H1 (cell line): ENCODE results near the gene RANBP2. TPM values are rescaled to one million over a fixed set of nuclear protein-coding genes. Genes with fewer than 3 reads are reported as not detected.

Source experiments
- CTCF ChIA-PET: fragments of 300-600 bp; sonication (Branson Sonifier 250); formaldehyde crosslinking; loops from one replicate; lab custom pipeline; 2021; ENCODE audit not compliant: partially characterized antibody; lab: Charles Lee
- POLR2A ChIA-PET: fragments of 300-600 bp; sonication (Branson Sonifier 250); formaldehyde crosslinking; loops from one replicate; lab custom pipeline; 2021; ENCODE audit warnings: inconsistent platforms; ENCODE audit not compliant: partially characterized antibody; lab: Charles Lee
- DNase-seq, 2 experiments: peaks; one replicate each; pipeline versions ENCODE4 v3.0.0 to v3.0.0-alpha.2; 2010 to 2022; ENCODE audit warnings: low spot score in 2 of 2, low read depth in 1 of 2, mixed read lengths in 1 of 2
- FAIRE-seq: peaks from 2 replicates; lab custom pipeline; 2011; peaks lifted over from hg19 to GRCh38; lab: Jason Lieb, UNC
- H2AFZ ChIP-seq: 2 replicates; pipeline ENCODE4 v1.8.1; 2012; ENCODE audit warnings: low read length, inconsistent platforms
- H2AK5ac ChIP-seq: 2 replicates; pipeline ENCODE4 v1.6.1; 2013; ENCODE audit warnings: low read depth, low read length
- H2BK120ac ChIP-seq: replicated peaks from 2 replicates; pipeline ENCODE3; 2013; ENCODE audit warnings: low read depth, low read length, inconsistent platforms
- H2BK12ac ChIP-seq: 2 replicates; pipeline ENCODE4 v1.6.1; 2013; ENCODE audit warnings: low read depth, low read length
- H2BK15ac ChIP-seq: 2 replicates; pipeline ENCODE4 v1.6.1; 2013; ENCODE audit warnings: low read length
- H2BK20ac ChIP-seq: 2 replicates; pipeline ENCODE4 v1.6.1; 2013; ENCODE audit warnings: low read length
- H2BK5ac ChIP-seq: 2 replicates; pipeline ENCODE4 v1.6.1; 2013; ENCODE audit warnings: low read depth, low read length
- H3K14ac ChIP-seq: 2 replicates; pipeline ENCODE4 v1.6.1; 2013; ENCODE audit warnings: inconsistent platforms; ENCODE audit not compliant: insufficient read length
- H3K18ac ChIP-seq: 2 replicates; pipeline ENCODE4 v1.6.1; 2013; ENCODE audit warnings: low read length; ENCODE audit errors: extremely low read depth
- H3K23ac ChIP-seq: 2 replicates; pipeline ENCODE4 v1.6.1; 2013; ENCODE audit warnings: inconsistent platforms; ENCODE audit not compliant: insufficient read length
- H3K23me2 ChIP-seq: 2 replicates; pipeline ENCODE4 v1.6.1; 2013; ENCODE audit warnings: low read depth, low read length
- H3K27ac ChIP-seq: 2 replicates; pipeline ENCODE4 v1.6.1; 2011; ENCODE audit warnings: low read depth, low read length, inconsistent platforms
- H3K27me3 ChIP-seq, 4 experiments: replicated peaks in 1 of 4; 1 replicate in 1 of 4; 2 replicates in 3 of 4; pipeline versions ENCODE4 v1.6.1 to v1.8.1; 2011 to 2013; ENCODE audit warnings: low read length in 3 of 4, mild to moderate bottlenecking in 3 of 4, inconsistent platforms in 2 of 4, mixed read lengths in 2 of 4, moderate library complexity in 1 of 4; ENCODE audit not compliant: control insufficient read depth in 3 of 4, insufficient read depth in 3 of 4; ENCODE audit errors: extremely low read depth in 1 of 4
- H3K36me3 ChIP-seq, 4 experiments: 2 replicates each; pipeline versions ENCODE4 v1.6.1 to v1.8.1; 2011 to 2013; ENCODE audit warnings: mild to moderate bottlenecking in 4 of 4, low read length in 3 of 4, moderate library complexity in 2 of 4, control low read depth in 1 of 4, inconsistent platforms in 1 of 4; ENCODE audit not compliant: insufficient read depth in 4 of 4, control insufficient read depth in 2 of 4
- H3K4ac ChIP-seq: replicated peaks from 2 replicates; pipeline ENCODE3; 2013; ENCODE audit warnings: low read length, low read depth, mixed read lengths, inconsistent platforms; ENCODE audit not compliant: insufficient read length
- H3K4me1 ChIP-seq, 4 experiments: replicated peaks in 1 of 4; 1 replicate in 1 of 4; 2 replicates in 3 of 4; pipeline versions ENCODE4 v1.6.1 to v1.8.1; 2011 to 2013; ENCODE audit warnings: low read length in 3 of 4, inconsistent platforms in 2 of 4, mixed read lengths in 1 of 4; ENCODE audit not compliant: insufficient read depth in 4 of 4, control insufficient read depth in 3 of 4
- H3K4me2 ChIP-seq, 2 experiments: 2 replicates each; pipeline versions ENCODE4 v1.6.1 to v1.8.1; 2011 to 2013; ENCODE audit warnings: low read depth in 2 of 2, low read length in 2 of 2, control low read depth in 1 of 2, inconsistent platforms in 1 of 2, mild to moderate bottlenecking in 1 of 2; ENCODE audit not compliant: insufficient read depth in 1 of 2
- H3K4me3 ChIP-seq, 4 experiments: fragments of 200-600, 300-600 bp in 1 of 4; sonication (generic), shearing (Covaris generic), sonication (Bioruptor Twin) in 1 of 4; 2 replicates each; pipeline versions ENCODE4 v1.5.1 to v1.8.1; 2011 to 2016; ENCODE audit warnings: low read length in 4 of 4, low read depth in 3 of 4, control low read depth in 2 of 4, inconsistent platforms in 2 of 4, mild to moderate bottlenecking in 2 of 4, mixed read lengths in 1 of 4, moderate library complexity in 1 of 4; ENCODE audit not compliant: insufficient read depth in 2 of 4; ENCODE audit errors: extremely low read depth in 1 of 4
- H3K56ac ChIP-seq: replicated peaks from 2 replicates; pipeline ENCODE3; 2013; ENCODE audit warnings: low read depth, mild to moderate bottlenecking, mixed read lengths, low read length, inconsistent platforms; ENCODE audit not compliant: insufficient read length
- H3K79me1 ChIP-seq: 2 replicates; pipeline ENCODE4 v1.6.1; 2013; ENCODE audit warnings: low read depth, low read length, control low read depth
- H3K79me2 ChIP-seq, 2 experiments: 2 replicates each; pipeline versions ENCODE4 v1.6.1 to v1.8.1; 2012 to 2013; ENCODE audit warnings: low read length in 2 of 2, mild to moderate bottlenecking in 2 of 2, inconsistent platforms in 1 of 2; ENCODE audit not compliant: insufficient read depth in 2 of 2, control insufficient read depth in 1 of 2
- H3K9ac ChIP-seq, 4 experiments: replicated peaks in 1 of 4; 1 replicate in 1 of 4; 2 replicates in 3 of 4; pipeline versions ENCODE4 v1.6.1 to v1.8.1; 2011 to 2013; ENCODE audit warnings: low read depth in 3 of 4, low read length in 3 of 4, control low read depth in 2 of 4, mild to moderate bottlenecking in 2 of 4, moderate library complexity in 2 of 4, inconsistent platforms in 1 of 4; ENCODE audit errors: extremely low read depth in 1 of 4
- H3K9me3 ChIP-seq, 2 experiments: 2 replicates each; pipeline versions ENCODE4 v1.6.1 to v1.8.1; 2012 to 2013; ENCODE audit warnings: mild to moderate bottlenecking in 2 of 2, moderate library complexity in 2 of 2, control low read depth in 1 of 2, inconsistent platforms in 1 of 2, low read depth in 1 of 2, low read length in 1 of 2, mixed read lengths in 1 of 2; ENCODE audit not compliant: insufficient read depth in 2 of 2
- H4K20me1 ChIP-seq, 2 experiments: replicated peaks in 1 of 2; 2 replicates each; pipeline versions ENCODE3 to v1.8.1; 2011 to 2013; ENCODE audit warnings: inconsistent platforms in 2 of 2, low read length in 2 of 2, mild to moderate bottlenecking in 1 of 2; ENCODE audit not compliant: insufficient read depth in 2 of 2, control insufficient read depth in 1 of 2
- H4K5ac ChIP-seq: 2 replicates; pipeline ENCODE4 v1.6.1; 2013; ENCODE audit warnings: low read length, low read depth, mixed read lengths, inconsistent platforms; ENCODE audit not compliant: insufficient read length
- H4K8ac ChIP-seq: 2 replicates; pipeline ENCODE4 v1.8.0; 2013; ENCODE audit warnings: mild to moderate bottlenecking, moderate library complexity, low read length, inconsistent platforms; ENCODE audit not compliant: insufficient read depth; ENCODE audit errors: extremely low read depth
- H4K91ac ChIP-seq: replicated peaks from 2 replicates; pipeline ENCODE3; 2013; ENCODE audit warnings: low read length, mixed read lengths, inconsistent platforms; ENCODE audit not compliant: insufficient read length
- BCL11A ChIP-seq, 2 experiments: IDR thresholded peaks; one replicate each; pipeline ENCODE4 v1.6.1; 2011; ENCODE audit warnings: low read depth in 2 of 2, low read length in 2 of 2, mild to moderate bottlenecking in 2 of 2
- BRCA1 ChIP-seq: IDR thresholded peaks from 2 replicates; pipeline ENCODE4 v1.6.1; 2012; ENCODE audit warnings: low read depth, low read length, improper control_type of control experiment
- CBX5 ChIP-seq: fragments of 300-800, 300-1000 bp; sonication (generic); IDR thresholded peaks from 2 replicates; pipeline ENCODE4 v1.7.1; 2016; ENCODE audit warnings: antibody characterized with exemption, low read length, low read depth
- CREB1 ChIP-seq: IDR thresholded peaks from 2 replicates; pipeline ENCODE4 v1.6.1; 2012; ENCODE audit warnings: inconsistent platforms
- GTF2F1 ChIP-seq: IDR thresholded peaks from 2 replicates; pipeline ENCODE4 v1.6.1; 2012; ENCODE audit warnings: low read depth, low read length, improper control_type of control experiment, borderline replicate concordance
- HDAC2 ChIP-seq, 2 experiments: fragments of 300-600 bp in 1 of 2; sonication (generic) in 1 of 2; IDR thresholded peaks; 2 replicates each; pipeline ENCODE4 v1.6.1; 2011 to 2012; ENCODE audit warnings: low read depth in 2 of 2, low read length in 2 of 2, mild to moderate bottlenecking in 2 of 2, moderate library complexity in 2 of 2, borderline replicate concordance in 1 of 2, inconsistent platforms in 1 of 2
- HDAC6 ChIP-seq: IDR thresholded peaks from one replicate; pipeline ENCODE4 v1.7.1; 2012; ENCODE audit warnings: low read depth, mild to moderate bottlenecking, inconsistent platforms, low read length, moderate library complexity
- KDM4A ChIP-seq: IDR thresholded peaks from one replicate; pipeline ENCODE4 v1.7.1; 2012; ENCODE audit warnings: low read depth, mild to moderate bottlenecking, moderate library complexity, low read length, inconsistent platforms; ENCODE audit not compliant: severe bottlenecking
- KDM5A ChIP-seq: fragments of 200-600 bp; IDR thresholded peaks from 2 replicates; pipeline ENCODE4 v1.7.1; 2012; ENCODE audit warnings: mild to moderate bottlenecking, low read length, inconsistent platforms, mixed read lengths
- NANOG ChIP-seq: IDR thresholded peaks from 2 replicates; pipeline ENCODE4 v1.6.1; 2011; ENCODE audit warnings: low read length, low read depth, mild to moderate bottlenecking, inconsistent platforms; ENCODE audit not compliant: insufficient read depth, poor library complexity, severe bottlenecking
- RFX5 ChIP-seq: IDR thresholded peaks from 2 replicates; pipeline ENCODE4 v1.6.1; 2011; ENCODE audit warnings: low read depth, low read length, improper control_type of control experiment, borderline replicate concordance
- RXRA ChIP-seq: IDR thresholded peaks from 2 replicates; pipeline ENCODE4 v1.6.1; 2011; ENCODE audit warnings: low read depth, mild to moderate bottlenecking, low read length, moderate library complexity; ENCODE audit not compliant: insufficient read depth
- SIX5 ChIP-seq: IDR thresholded peaks from 2 replicates; pipeline ENCODE4 v1.6.1; 2011; ENCODE audit warnings: mild to moderate bottlenecking, low read depth, low read length
- SP2 ChIP-seq: IDR thresholded peaks from 2 replicates; pipeline ENCODE4 v1.6.1; 2012; ENCODE audit warnings: mild to moderate bottlenecking, low read length, inconsistent platforms
- SRF ChIP-seq: IDR thresholded peaks from 2 replicates; pipeline ENCODE4 v1.6.1; 2011; ENCODE audit warnings: mild to moderate bottlenecking, low read depth, low read length, moderate library complexity
- SUZ12 ChIP-seq: fragments of 200-600 bp; sonication (generic); IDR thresholded peaks from 2 replicates; pipeline ENCODE4 v1.6.1; 2012; ENCODE audit warnings: mild to moderate bottlenecking, inconsistent platforms, low read length, moderate library complexity, mixed read lengths
- polyA plus RNA-seq, 7 experiments: library from polyadenylated mRNA; depleted of rRNA in 3 of 7; stranded (reverse) in 5 of 7; unstranded in 2 of 7; fragments of >200 nt in 5 of 7; fragments of 200-250 nt in 2 of 7; gene quantifications; 1 replicate in 5 of 7; 2 replicates in 1 of 7; 4 replicates in 1 of 7; pipeline versions ENCODE4 v1.2.1 to v1.2.3, GENCODE V29; 2011 to 2013; ENCODE audit warnings: missing spikeins in 2 of 7, mixed read lengths in 2 of 7
- total RNA-seq: library from RNA; stranded (reverse); fragmentation: NEBNext Ultra II Directional; extraction: Animal tissue kit (Norgen Biotek cat#: 25700); gene quantifications from 2 replicates; pipeline ENCODE4 v1.2.1, GENCODE V29; 2021

Gene RANBP2
- total and polyA plus RNA-seq, 2 of the 8 experiments (the other 6 are each of a cell fraction or from before 2014, with no cell fraction given), result 8.2 to 95.9 TPM

DNA sequence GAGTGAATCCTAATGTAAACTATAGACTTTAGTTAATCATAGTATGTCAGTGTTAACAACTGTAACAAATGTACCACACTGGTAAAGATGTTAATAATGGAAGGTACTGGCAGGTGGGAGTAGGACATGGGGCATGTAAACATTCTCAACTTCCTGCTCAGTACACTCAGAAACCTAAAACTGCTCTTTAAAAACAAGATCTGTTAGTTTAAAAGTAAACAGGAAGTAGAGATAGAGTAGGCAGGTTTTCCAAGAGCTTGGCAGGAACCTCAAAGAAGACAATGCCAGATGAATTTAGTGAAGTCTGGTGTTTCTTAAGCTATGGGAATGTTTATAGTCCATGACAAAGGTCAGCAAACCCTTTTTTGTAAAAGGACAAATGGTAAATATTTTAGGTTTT, 113.9 kb downstream of the RANBP2 start:
- H3K36me3 ChIP-seq, result no peaks in the 10 kb centered on the region; a peak in 2 of 8 replicates
- no peak overlapping the region for H3K4me2 ChIP-seq
- no peaks in the 10 kb centered on the region for H3K79me1 ChIP-seq
- no peak overlapping the region for H3K4me3 ChIP-seq
- no peak overlapping the region for H3K4ac ChIP-seq
- no peak overlapping the region for H2BK15ac ChIP-seq
- no peak overlapping the region for H3K23ac ChIP-seq
- no peak overlapping the region for H2AFZ ChIP-seq
- H4K5ac ChIP-seq, result no peak overlapping the region
- no peak overlapping the region for H3K9ac ChIP-seq
- no peaks in the 10 kb centered on the region for H3K79me2 ChIP-seq
- H2BK5ac ChIP-seq, result no peak overlapping the region
- H3K27ac ChIP-seq, result no peak overlapping the region
- CTCF ChIA-PET, result no interaction called here
- no peak overlapping the region for H3K18ac ChIP-seq
- peaks cover 0 to 3% of the 10 kb centered on the region in 2 experiments; a peak in 1 of 4 replicates for H3K9me3 ChIP-seq
- no peak overlapping the region for H4K91ac ChIP-seq
- no peak overlapping the region for H3K14ac ChIP-seq
- H4K20me1 ChIP-seq, result no peaks in the 10 kb centered on the region
- FAIRE-seq, result no peak
- H3K23me2 ChIP-seq, result no peaks in the 10 kb centered on the region
- H2BK120ac ChIP-seq, result no peak overlapping the region
- H3K56ac ChIP-seq, result no peak overlapping the region
- no peak overlapping the region for H4K8ac ChIP-seq
- no peak overlapping the region for H2BK12ac ChIP-seq
- no peak overlapping the region for H2AK5ac ChIP-seq
- DNase-seq, result no peak
- H3K27me3 ChIP-seq, result no peaks in the 10 kb centered on the region
- no peak overlapping the region for H2BK20ac ChIP-seq
- H3K4me1 ChIP-seq, result 0 out of 7 replicates have a peak, but pooled peaks cover 0 to 2% (median 0%) of the 10 kb centered on the region in 4 experiments
- POLR2A ChIA-PET, result interaction anchor here (0.6 kb wide), 1 partner anchor 31 kb away, joined by 3 read pairs; no protein-coding TSS in a partner anchor
- TF ChIP-seq GTF2F1, result no peak
- no peak for TF ChIP-seq RXRA
- TF ChIP-seq BCL11A (IDR thresholded peaks at IDR 0.05; ENCODE audit: low read depth in 2 of 2, low read length in 2 of 2), result no peak
- TF ChIP-seq HDAC2 (IDR thresholded peaks at IDR 0.05; ENCODE audit: borderline replicate concordance in 1 of 2, low read depth in 2 of 2, low read length in 2 of 2), result no peak
- TF ChIP-seq SP2, result no peak
- TF ChIP-seq RFX5, result no peak
- TF ChIP-seq HDAC6, result no peak
- no peak for TF ChIP-seq SUZ12
- no peak for TF ChIP-seq BRCA1
- TF ChIP-seq SRF, result no peak
- TF ChIP-seq NANOG, result no peak
- TF ChIP-seq KDM4A, result no peak
- TF ChIP-seq KDM5A, result no peak
- TF ChIP-seq CREB1, result no peak
- no peak for TF ChIP-seq CBX5
- no peak for TF ChIP-seq SIX5
